H1 (cell line): ENCODE results near the gene IGFBP6. TPM values are rescaled to one million over a fixed set of nuclear protein-coding genes. Genes with fewer than 3 reads are reported as not detected.

ENCODE experiments used
- CTCF ChIA-PET: fragments of 300-600 bp; sonication (Branson Sonifier 250); formaldehyde crosslinking; loops from one replicate; lab custom pipeline; 2021; ENCODE audit not compliant: partially characterized antibody; lab: Charles Lee
- POLR2A ChIA-PET: fragments of 300-600 bp; sonication (Branson Sonifier 250); formaldehyde crosslinking; loops from one replicate; lab custom pipeline; 2021; ENCODE audit warnings: inconsistent platforms; ENCODE audit not compliant: partially characterized antibody; lab: Charles Lee
- DNase-seq, 2 experiments: peaks; one replicate each; pipeline versions ENCODE4 v3.0.0 to v3.0.0-alpha.2; 2010 to 2022; ENCODE audit warnings: low spot score in 2 of 2, low read depth in 1 of 2, mixed read lengths in 1 of 2
- FAIRE-seq: peaks from 2 replicates; lab custom pipeline; 2011; peaks lifted over from hg19 to GRCh38; lab: Jason Lieb, UNC
- H2AFZ ChIP-seq: 2 replicates; pipeline ENCODE4 v1.8.1; 2012; ENCODE audit warnings: low read length, inconsistent platforms
- H2AK5ac ChIP-seq: 2 replicates; pipeline ENCODE4 v1.6.1; 2013; ENCODE audit warnings: low read depth, low read length
- H2BK120ac ChIP-seq: replicated peaks from 2 replicates; pipeline ENCODE3; 2013; ENCODE audit warnings: low read depth, low read length, inconsistent platforms
- H2BK12ac ChIP-seq: 2 replicates; pipeline ENCODE4 v1.6.1; 2013; ENCODE audit warnings: low read depth, low read length
- H2BK15ac ChIP-seq: 2 replicates; pipeline ENCODE4 v1.6.1; 2013; ENCODE audit warnings: low read length
- H2BK20ac ChIP-seq: 2 replicates; pipeline ENCODE4 v1.6.1; 2013; ENCODE audit warnings: low read length
- H2BK5ac ChIP-seq: 2 replicates; pipeline ENCODE4 v1.6.1; 2013; ENCODE audit warnings: low read depth, low read length
- H3K14ac ChIP-seq: 2 replicates; pipeline ENCODE4 v1.6.1; 2013; ENCODE audit warnings: inconsistent platforms; ENCODE audit not compliant: insufficient read length
- H3K18ac ChIP-seq: 2 replicates; pipeline ENCODE4 v1.6.1; 2013; ENCODE audit warnings: low read length; ENCODE audit errors: extremely low read depth
- H3K23ac ChIP-seq: 2 replicates; pipeline ENCODE4 v1.6.1; 2013; ENCODE audit warnings: inconsistent platforms; ENCODE audit not compliant: insufficient read length
- H3K23me2 ChIP-seq: 2 replicates; pipeline ENCODE4 v1.6.1; 2013; ENCODE audit warnings: low read depth, low read length
- H3K27ac ChIP-seq: 2 replicates; pipeline ENCODE4 v1.6.1; 2011; ENCODE audit warnings: low read depth, low read length, inconsistent platforms
- H3K27me3 ChIP-seq, 4 experiments: replicated peaks in 1 of 4; 1 replicate in 1 of 4; 2 replicates in 3 of 4; pipeline versions ENCODE4 v1.6.1 to v1.8.1; 2011 to 2013; ENCODE audit warnings: low read length in 3 of 4, mild to moderate bottlenecking in 3 of 4, inconsistent platforms in 2 of 4, mixed read lengths in 2 of 4, moderate library complexity in 1 of 4; ENCODE audit not compliant: control insufficient read depth in 3 of 4, insufficient read depth in 3 of 4; ENCODE audit errors: extremely low read depth in 1 of 4
- H3K36me3 ChIP-seq, 4 experiments: 2 replicates each; pipeline versions ENCODE4 v1.6.1 to v1.8.1; 2011 to 2013; ENCODE audit warnings: mild to moderate bottlenecking in 4 of 4, low read length in 3 of 4, moderate library complexity in 2 of 4, control low read depth in 1 of 4, inconsistent platforms in 1 of 4; ENCODE audit not compliant: insufficient read depth in 4 of 4, control insufficient read depth in 2 of 4
- H3K4ac ChIP-seq: replicated peaks from 2 replicates; pipeline ENCODE3; 2013; ENCODE audit warnings: low read length, low read depth, mixed read lengths, inconsistent platforms; ENCODE audit not compliant: insufficient read length
- H3K4me1 ChIP-seq, 4 experiments: replicated peaks in 1 of 4; 1 replicate in 1 of 4; 2 replicates in 3 of 4; pipeline versions ENCODE4 v1.6.1 to v1.8.1; 2011 to 2013; ENCODE audit warnings: low read length in 3 of 4, inconsistent platforms in 2 of 4, mixed read lengths in 1 of 4; ENCODE audit not compliant: insufficient read depth in 4 of 4, control insufficient read depth in 3 of 4
- H3K4me2 ChIP-seq, 2 experiments: 2 replicates each; pipeline versions ENCODE4 v1.6.1 to v1.8.1; 2011 to 2013; ENCODE audit warnings: low read depth in 2 of 2, low read length in 2 of 2, control low read depth in 1 of 2, inconsistent platforms in 1 of 2, mild to moderate bottlenecking in 1 of 2; ENCODE audit not compliant: insufficient read depth in 1 of 2
- H3K4me3 ChIP-seq, 4 experiments: fragments of 200-600, 300-600 bp in 1 of 4; sonication (generic), shearing (Covaris generic), sonication (Bioruptor Twin) in 1 of 4; 2 replicates each; pipeline versions ENCODE4 v1.5.1 to v1.8.1; 2011 to 2016; ENCODE audit warnings: low read length in 4 of 4, low read depth in 3 of 4, control low read depth in 2 of 4, inconsistent platforms in 2 of 4, mild to moderate bottlenecking in 2 of 4, mixed read lengths in 1 of 4, moderate library complexity in 1 of 4; ENCODE audit not compliant: insufficient read depth in 2 of 4; ENCODE audit errors: extremely low read depth in 1 of 4
- H3K56ac ChIP-seq: replicated peaks from 2 replicates; pipeline ENCODE3; 2013; ENCODE audit warnings: low read depth, mild to moderate bottlenecking, mixed read lengths, low read length, inconsistent platforms; ENCODE audit not compliant: insufficient read length
- H3K79me1 ChIP-seq: 2 replicates; pipeline ENCODE4 v1.6.1; 2013; ENCODE audit warnings: low read depth, low read length, control low read depth
- H3K79me2 ChIP-seq, 2 experiments: 2 replicates each; pipeline versions ENCODE4 v1.6.1 to v1.8.1; 2012 to 2013; ENCODE audit warnings: low read length in 2 of 2, mild to moderate bottlenecking in 2 of 2, inconsistent platforms in 1 of 2; ENCODE audit not compliant: insufficient read depth in 2 of 2, control insufficient read depth in 1 of 2
- H3K9ac ChIP-seq, 4 experiments: replicated peaks in 1 of 4; 1 replicate in 1 of 4; 2 replicates in 3 of 4; pipeline versions ENCODE4 v1.6.1 to v1.8.1; 2011 to 2013; ENCODE audit warnings: low read depth in 3 of 4, low read length in 3 of 4, control low read depth in 2 of 4, mild to moderate bottlenecking in 2 of 4, moderate library complexity in 2 of 4, inconsistent platforms in 1 of 4; ENCODE audit errors: extremely low read depth in 1 of 4
- H3K9me3 ChIP-seq, 2 experiments: 2 replicates each; pipeline versions ENCODE4 v1.6.1 to v1.8.1; 2012 to 2013; ENCODE audit warnings: mild to moderate bottlenecking in 2 of 2, moderate library complexity in 2 of 2, control low read depth in 1 of 2, inconsistent platforms in 1 of 2, low read depth in 1 of 2, low read length in 1 of 2, mixed read lengths in 1 of 2; ENCODE audit not compliant: insufficient read depth in 2 of 2
- H4K20me1 ChIP-seq, 2 experiments: replicated peaks in 1 of 2; 2 replicates each; pipeline versions ENCODE3 to v1.8.1; 2011 to 2013; ENCODE audit warnings: inconsistent platforms in 2 of 2, low read length in 2 of 2, mild to moderate bottlenecking in 1 of 2; ENCODE audit not compliant: insufficient read depth in 2 of 2, control insufficient read depth in 1 of 2
- H4K5ac ChIP-seq: 2 replicates; pipeline ENCODE4 v1.6.1; 2013; ENCODE audit warnings: low read length, low read depth, mixed read lengths, inconsistent platforms; ENCODE audit not compliant: insufficient read length
- H4K8ac ChIP-seq: 2 replicates; pipeline ENCODE4 v1.8.0; 2013; ENCODE audit warnings: mild to moderate bottlenecking, moderate library complexity, low read length, inconsistent platforms; ENCODE audit not compliant: insufficient read depth; ENCODE audit errors: extremely low read depth
- H4K91ac ChIP-seq: replicated peaks from 2 replicates; pipeline ENCODE3; 2013; ENCODE audit warnings: low read length, mixed read lengths, inconsistent platforms; ENCODE audit not compliant: insufficient read length
- RXRA ChIP-seq: IDR thresholded peaks from 2 replicates; pipeline ENCODE4 v1.6.1; 2011; ENCODE audit warnings: low read depth, mild to moderate bottlenecking, low read length, moderate library complexity; ENCODE audit not compliant: insufficient read depth
- ZNF274 ChIP-seq: IDR thresholded peaks from 2 replicates; pipeline ENCODE4 v1.7.0; 2012; ENCODE audit warnings: low read length, borderline replicate concordance; ENCODE audit errors: extremely low read depth
- WGBS, 2 experiments: shearing (Covaris generic) in 1 of 2; methylation state at CpG; one replicate each; pipeline versions ENCODE4 v1.1.6 to v1.1.7; 2013 to 2015; ENCODE audit warnings: low lambda C conversion rate in 2 of 2, mixed read lengths in 2 of 2, inconsistent platforms in 1 of 2, low coverage in 1 of 2, missing lambda C conversion rate in 1 of 2; ENCODE audit not compliant: insufficient replicate concordance in 2 of 2, insufficient coverage in 1 of 2, insufficient read length in 1 of 2; ENCODE audit errors: extremely low coverage in 1 of 2, missing lambda C conversion rate in 1 of 2; 5-methylcytosine and 5-hydroxymethylcytosine counted together
- polyA plus RNA-seq, 7 experiments: library from polyadenylated mRNA; depleted of rRNA in 3 of 7; stranded (reverse) in 5 of 7; unstranded in 2 of 7; fragments of >200 nt in 5 of 7; fragments of 200-250 nt in 2 of 7; gene quantifications; 1 replicate in 5 of 7; 2 replicates in 1 of 7; 4 replicates in 1 of 7; pipeline versions ENCODE4 v1.2.1 to v1.2.3, GENCODE V29; 2011 to 2013; ENCODE audit warnings: missing spikeins in 2 of 7, mixed read lengths in 2 of 7
- total RNA-seq: library from RNA; stranded (reverse); fragmentation: NEBNext Ultra II Directional; extraction: Animal tissue kit (Norgen Biotek cat#: 25700); gene quantifications from 2 replicates; pipeline ENCODE4 v1.2.1, GENCODE V29; 2021
- TF ChIP-seq, protein P1 (sequence below), 3 experiments: IDR thresholded peaks; 1 replicate in 2 of 3; 2 replicates in 1 of 3; pipeline versions ENCODE4 v1.5.1 to v1.6.1; 2011; ENCODE audit warnings: low read length in 3 of 3, mild to moderate bottlenecking in 3 of 3, inconsistent platforms in 2 of 3, low read depth in 1 of 3, moderate library complexity in 1 of 3; ENCODE audit not compliant: insufficient read depth in 1 of 3; ENCODE audit errors: control extremely low read depth in 1 of 3

The IGFBP6 gene
- total and polyA plus RNA-seq, 2 of the 8 experiments (the other 6 are each of a cell fraction or from before 2014, with no cell fraction given), result 13.7 to 14.7 TPM

- no peak overlapping the region for H3K27ac ChIP-seq
- DNase-seq (peak in 1 of 2 experiments; percentile 35), FAIRE-seq (no peak)
- H3K9me3 ChIP-seq, result peaks cover 0 to 4% of the 10 kb centered on the region in 2 experiments; a peak in 2 of 4 replicates
- H3K36me3 ChIP-seq, result no peaks in the 10 kb centered on the region
- no peaks in the 10 kb centered on the region for H3K79me2 ChIP-seq
- H3K4me3 ChIP-seq, result no peak overlapping the region
- H4K5ac ChIP-seq, result no peak overlapping the region
- peaks cover 0 to 2% (median 0%) of the 10 kb centered on the region in 4 experiments; a peak in 2 of 7 replicates for H3K4me1 ChIP-seq
- WGBS, 2 experiments, result 90% methylated on average over 6 of the region's 6 CpGs; no CpG with 5 or more reads in 1 of the 2 experiments
- POLR2A ChIA-PET, result interaction anchor here (1.5 kb wide), 1 partner anchor 8 kb away, joined by 3 read pairs; no protein-coding TSS in a partner anchor
- H2AK5ac ChIP-seq, result no peak overlapping the region
- TF ChIP-seq RXRA (no peak), ZNF274 (no peak)
- TF ChIP-seq, protein P1, sequence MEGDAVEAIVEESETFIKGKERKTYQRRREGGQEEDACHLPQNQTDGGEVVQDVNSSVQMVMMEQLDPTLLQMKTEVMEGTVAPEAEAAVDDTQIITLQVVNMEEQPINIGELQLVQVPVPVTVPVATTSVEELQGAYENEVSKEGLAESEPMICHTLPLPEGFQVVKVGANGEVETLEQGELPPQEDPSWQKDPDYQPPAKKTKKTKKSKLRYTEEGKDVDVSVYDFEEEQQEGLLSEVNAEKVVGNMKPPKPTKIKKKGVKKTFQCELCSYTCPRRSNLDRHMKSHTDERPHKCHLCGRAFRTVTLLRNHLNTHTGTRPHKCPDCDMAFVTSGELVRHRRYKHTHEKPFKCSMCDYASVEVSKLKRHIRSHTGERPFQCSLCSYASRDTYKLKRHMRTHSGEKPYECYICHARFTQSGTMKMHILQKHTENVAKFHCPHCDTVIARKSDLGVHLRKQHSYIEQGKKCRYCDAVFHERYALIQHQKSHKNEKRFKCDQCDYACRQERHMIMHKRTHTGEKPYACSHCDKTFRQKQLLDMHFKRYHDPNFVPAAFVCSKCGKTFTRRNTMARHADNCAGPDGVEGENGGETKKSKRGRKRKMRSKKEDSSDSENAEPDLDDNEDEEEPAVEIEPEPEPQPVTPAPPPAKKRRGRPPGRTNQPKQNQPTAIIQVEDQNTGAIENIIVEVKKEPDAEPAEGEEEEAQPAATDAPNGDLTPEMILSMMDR (IDR thresholded peaks at IDR 0.05; ENCODE audit: control extremely low read depth in 1 of 3, insufficient read depth in 1 of 3, low read depth in 1 of 3, low read length in 3 of 3), result no peak
- TF ChIP-seq, all 59 proteins: peak for 0
- Histone ChIP-seq H3K9ac (no peak overlapping the region), H4K20me1 (no peaks in the 10 kb centered on the region), H3K23ac (no peak overlapping the region), H3K14ac (no peak overlapping the region), H3K56ac (no peak overlapping the region), H2BK20ac (no peak overlapping the region), H3K79me1 (no peaks in the 10 kb centered on the region), H2BK5ac (no peak overlapping the region), H2BK15ac (no peak overlapping the region), H3K4me2 (no peak overlapping the region), H3K4ac (no peak overlapping the region), H3K23me2 (no peaks in the 10 kb centered on the region), H3K18ac (no peak overlapping the region), H4K91ac (no peak overlapping the region), H3K27me3 (no peaks in the 10 kb centered on the region; a peak in 1 of 7 replicates), H2BK12ac (no peak overlapping the region), H4K8ac (no peak overlapping the region), H2AFZ (no peak overlapping the region), H2BK120ac (no peak overlapping the region)
- CTCF ChIA-PET, result interaction anchor here (2.2 kb wide), 1 partner anchor 9 kb away, joined by 14 read pairs; no protein-coding TSS in a partner anchor
These were observed 53.6 kb downstream of the IGFBP6 start for GRCh38 chr12:53151039-53151438.
